ENCODE measurements around the gene LCN1.

LCN1 gene

DNA sequence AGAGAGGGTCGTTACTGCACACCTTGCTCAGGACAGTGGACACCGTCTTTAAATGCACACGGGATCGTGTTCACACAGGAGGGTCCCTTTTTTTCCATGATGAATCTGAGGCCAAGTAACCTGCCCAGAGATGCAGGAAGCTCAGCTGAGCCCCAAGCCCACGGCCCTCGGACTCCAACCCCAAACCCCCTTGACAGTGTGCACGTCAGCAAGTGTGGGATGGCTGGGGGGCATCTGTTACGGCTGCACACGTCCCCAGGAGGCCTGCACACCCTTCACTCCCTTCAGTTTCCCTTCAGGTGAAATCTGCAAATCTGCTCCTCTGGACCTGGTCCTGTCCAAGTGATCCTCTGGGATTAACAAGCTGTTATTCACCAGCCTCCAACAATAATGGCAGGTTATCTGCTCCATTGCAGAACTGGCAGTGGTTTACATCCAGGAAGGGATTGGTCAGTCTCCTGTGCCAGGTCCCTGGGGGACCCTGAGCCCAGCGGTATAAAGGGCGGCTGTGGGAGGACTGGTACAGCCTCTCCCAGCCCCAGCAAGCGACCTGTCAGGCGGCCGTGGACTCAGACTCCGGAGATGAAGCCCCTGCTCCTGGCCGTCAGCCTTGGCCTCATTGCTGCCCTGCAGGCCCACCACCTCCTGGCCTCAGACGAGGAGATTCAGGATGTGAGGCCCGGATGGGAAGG is at the start of gene LCN1:
Gene LCN1 (plus strand): TSS at position 525 of the 692 bp plus-strand sequence. CDS start 58 bp downstream, at position 583.
- ATAC-seq (no peak), DNase-seq (ENCODE audit: low spot score in 2 of 2) (no peak)
- no peaks in the 10 kb centered on the region for H3K36me3 Mint-ChIP-seq
- no peaks in the 10 kb centered on the region for H3K4me1 Mint-ChIP-seq
- no peaks in the 10 kb centered on the region for H3K9me3 Mint-ChIP-seq
- no peak within 1 kb of the TSS for H3K4me3 Mint-ChIP-seq
- peak within 1 kb of the TSS; percentile 48 for H3K27ac Mint-ChIP-seq

DNA sequence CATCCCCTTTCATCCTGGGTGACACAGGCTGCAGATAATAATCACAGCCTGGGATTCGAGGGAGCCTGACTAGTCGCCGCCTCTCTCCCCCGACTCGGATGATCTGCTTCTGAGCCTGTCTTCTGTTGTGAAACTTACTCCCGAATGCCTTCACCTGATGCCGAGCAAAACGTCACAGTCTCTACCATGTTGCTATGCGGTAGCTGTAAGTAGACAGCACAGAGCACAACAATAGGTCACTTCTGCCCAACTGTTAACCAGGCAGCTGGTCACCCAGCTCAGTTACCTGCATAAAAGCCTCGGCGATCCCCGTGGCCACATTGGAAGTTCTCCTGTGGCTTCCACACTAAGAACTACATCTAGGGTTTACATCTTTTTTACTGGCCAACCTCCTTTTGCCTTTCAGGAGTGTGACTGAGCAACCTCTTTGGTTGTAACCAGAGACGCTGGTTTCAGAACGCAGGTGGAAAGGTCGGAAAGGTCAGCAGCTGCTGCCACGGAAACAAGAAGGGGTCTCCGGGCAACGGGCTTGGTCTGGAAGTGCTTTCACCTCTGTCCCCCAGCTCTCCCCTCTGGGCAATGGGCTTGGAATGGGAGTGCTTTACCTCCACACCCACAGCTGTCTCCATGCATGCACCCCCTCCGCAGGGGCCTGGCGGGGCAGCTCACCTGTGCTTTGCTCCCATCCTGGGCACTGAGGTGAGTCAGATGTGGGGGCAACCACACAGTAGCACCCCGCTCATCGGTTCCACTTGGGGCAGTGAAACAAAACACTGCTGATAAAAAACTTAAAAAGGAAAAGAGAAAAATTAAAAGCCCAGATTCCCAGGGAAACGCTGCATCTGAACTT is 49.2 kb upstream of the LCN1 start:
- no peak for ATAC-seq
- no peaks in the 10 kb centered on the region for H3K9me3 Mint-ChIP-seq
- H3K36me3 Mint-ChIP-seq = no peaks in the 10 kb centered on the region
- no peak overlapping the region for H3K4me3 Mint-ChIP-seq
- DNase-seq (ENCODE audit: low spot score in 2 of 2) = no peak
- no peak overlapping the region for H3K27ac Mint-ChIP-seq
- peaks cover 20% of the 10 kb centered on the region for H3K4me1 Mint-ChIP-seq

DNA sequence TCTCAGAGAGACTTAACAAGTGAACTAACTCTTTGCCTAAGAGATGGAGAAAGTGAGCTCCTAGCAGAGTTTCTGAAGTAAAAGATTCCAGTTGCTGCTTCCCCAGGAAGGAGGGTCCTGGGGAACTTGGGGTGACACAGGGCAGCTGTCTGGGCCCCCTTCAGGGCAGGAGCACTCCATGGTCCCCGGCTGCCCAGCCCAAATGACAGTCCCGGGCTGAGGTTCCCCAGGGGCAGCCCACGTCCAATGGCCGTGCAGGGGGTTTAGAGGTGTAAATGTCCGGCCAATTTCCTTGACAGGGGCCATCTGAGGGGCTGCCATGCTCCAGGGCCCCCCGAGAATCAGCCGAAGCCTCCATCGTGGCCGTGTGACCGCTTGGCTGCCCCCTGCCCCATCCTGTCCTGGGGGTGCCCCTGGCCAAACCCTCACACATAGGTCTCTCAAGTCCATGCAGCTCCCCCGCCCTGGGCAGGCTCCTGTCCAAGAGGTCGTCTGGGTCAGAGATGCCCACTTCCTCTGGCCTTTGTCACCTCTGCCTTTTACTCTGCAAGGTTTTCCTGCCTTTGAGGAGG is 47.2 kb upstream of the LCN1 start:
- Mint-ChIP-seq H3K27ac (no peak overlapping the region), H3K4me3 (no peak overlapping the region), H3K9me3 (no peaks in the 10 kb centered on the region), H3K36me3 (no peaks in the 10 kb centered on the region), H3K4me1 (peaks cover 20% of the 10 kb centered on the region)
- ATAC-seq (no peak), DNase-seq (ENCODE audit: low spot score in 2 of 2) (no peak)

GRCh38 chr9:135474915-135475314 is 46.3 kb upstream of the LCN1 start:
- ATAC-seq (peak; percentile 68), DNase-seq (ENCODE audit: low spot score in 2 of 2) (no peak)
- H3K4me3 Mint-ChIP-seq = no peak overlapping the region
- H3K36me3 Mint-ChIP-seq = no peaks in the 10 kb centered on the region
- no peak overlapping the region for H3K27ac Mint-ChIP-seq
- no peaks in the 10 kb centered on the region for H3K9me3 Mint-ChIP-seq
- H3K4me1 Mint-ChIP-seq = peaks cover 14% of the 10 kb centered on the region

- DNase-seq (ENCODE audit: low spot score in 2 of 2) (no peak), ATAC-seq (no peak)
- no peaks in the 10 kb centered on the region for H3K36me3 Mint-ChIP-seq
- no peak overlapping the region for H3K4me3 Mint-ChIP-seq
- H3K27ac Mint-ChIP-seq = no peak overlapping the region
- peaks cover 5% of the 10 kb centered on the region for H3K4me1 Mint-ChIP-seq
- no peaks in the 10 kb centered on the region for H3K9me3 Mint-ChIP-seq
Observed at GRCh38 chr9:135476561-135477355, 44.5 kb upstream of the LCN1 start.

DNA sequence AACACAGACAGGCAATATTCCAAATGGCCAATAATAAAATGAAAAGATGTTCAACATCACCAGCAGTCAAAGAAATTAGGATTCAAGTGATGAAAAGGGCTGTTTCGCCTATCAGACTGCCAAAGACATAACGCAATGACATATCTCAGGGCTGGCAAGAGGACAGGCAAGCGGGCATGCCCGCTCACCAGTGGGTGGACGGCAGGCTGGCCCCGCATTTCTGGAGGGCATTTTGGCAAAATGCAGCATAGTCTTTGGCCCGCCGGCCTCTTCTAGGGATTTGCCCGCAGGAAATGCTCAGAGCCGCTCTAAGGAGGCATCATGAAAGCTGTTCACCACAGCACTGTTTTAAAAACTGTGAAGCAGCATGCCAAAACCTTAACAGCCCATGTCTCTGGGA is 43.0 kb upstream of the LCN1 start:
- ATAC-seq (no peak), DNase-seq (ENCODE audit: low spot score in 2 of 2) (no peak)
- Mint-ChIP-seq H3K9me3 (no peaks in the 10 kb centered on the region), H3K4me1 (peaks cover 5% of the 10 kb centered on the region), H3K27ac (no peak overlapping the region), H3K36me3 (no peaks in the 10 kb centered on the region), H3K4me3 (peak overlapping the region; percentile 81)

- Mint-ChIP-seq H3K9me3 (no peaks in the 10 kb centered on the region), H3K27ac (peak overlapping the region; percentile 79), H3K4me3 (peak overlapping the region; percentile 81), H3K4me1 (peaks cover 5% of the 10 kb centered on the region), H3K36me3 (no peaks in the 10 kb centered on the region)
- ATAC-seq (no peak), DNase-seq (ENCODE audit: low spot score in 2 of 2) (no peak)
Observed at GRCh38 chr9:135478829-135479468, 42.3 kb upstream of the LCN1 start.

DNA sequence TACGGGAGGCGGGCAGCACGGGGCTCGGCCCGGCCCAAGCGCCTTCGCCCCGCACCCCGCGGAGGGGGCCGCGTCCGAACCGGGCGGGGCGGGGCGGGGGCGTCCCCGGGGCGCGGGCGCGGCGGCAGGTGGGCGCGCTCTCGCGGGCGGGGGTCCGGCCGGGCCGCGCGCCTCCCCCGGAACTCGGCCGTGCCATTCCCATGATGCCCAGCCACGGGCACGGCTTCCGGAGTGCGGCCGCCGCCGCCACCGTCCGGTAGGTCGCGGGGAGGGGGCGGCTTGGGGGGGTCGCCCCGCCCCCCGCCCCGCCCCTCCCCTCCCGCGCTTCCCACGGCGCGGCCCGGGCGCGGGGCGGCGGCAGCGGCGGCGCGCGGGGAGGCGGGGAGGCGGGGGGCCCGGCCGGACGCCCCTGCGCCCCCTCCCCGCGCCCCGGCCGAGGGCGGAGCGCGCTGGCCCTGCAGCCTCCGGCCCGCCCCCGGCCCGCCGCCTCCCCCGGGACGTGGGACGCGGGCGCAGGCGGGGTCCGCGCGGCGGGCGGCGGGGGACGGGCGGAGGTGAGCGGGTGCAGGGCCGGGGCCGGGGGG is 41.7 kb upstream of the LCN1 start, which contains the start of gene PPP1R26:
Gene PPP1R26 (plus strand): TSS at position 314 of the 584 bp plus-strand sequence. CDS start 4,729 bp downstream, outside the sequence.
- peak within 1 kb of the TSS; percentile 79 for H3K27ac Mint-ChIP-seq
- DNase-seq (ENCODE audit: low spot score in 2 of 2) (no peak), ATAC-seq (no peak)
- no peaks in the 10 kb centered on the region for H3K9me3 Mint-ChIP-seq
- peak within 1 kb of the TSS; percentile 81 for H3K4me3 Mint-ChIP-seq
- H3K36me3 Mint-ChIP-seq = no peaks in the 10 kb centered on the region
- H3K4me1 Mint-ChIP-seq = peaks cover 5% of the 10 kb centered on the region

GRCh38 chr9:135480071-135480939 is 40.9 kb upstream of the LCN1 start:
- peaks cover 5% of the 10 kb centered on the region for H3K4me1 Mint-ChIP-seq
- H3K36me3 Mint-ChIP-seq = peaks cover 6% of the 10 kb centered on the region
- H3K9me3 Mint-ChIP-seq = no peaks in the 10 kb centered on the region
- H3K27ac Mint-ChIP-seq = no peak overlapping the region
- peak overlapping the region; percentile 50 for H3K4me3 Mint-ChIP-seq
- ATAC-seq = peak; percentile 50
- DNase-seq (ENCODE audit: low spot score in 2 of 2) = no peak

DNA sequence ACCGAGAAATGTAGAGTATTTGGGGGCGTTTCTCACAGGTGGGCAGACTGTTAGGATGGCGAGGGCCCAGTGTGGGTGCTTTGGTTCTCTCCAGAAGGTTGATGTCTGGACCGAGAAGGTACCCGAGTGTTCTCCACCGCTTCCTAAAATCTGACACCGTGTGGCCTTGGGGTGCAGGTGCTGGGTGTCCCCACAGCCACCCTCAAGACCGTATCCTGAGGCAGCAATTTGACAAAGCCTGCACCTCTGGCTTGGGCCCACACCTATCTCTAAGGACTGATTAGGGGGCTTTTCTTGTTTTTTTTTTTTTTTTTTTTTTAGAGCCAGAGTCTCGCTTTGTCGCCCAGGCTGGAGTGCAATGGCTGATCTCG is 40.3 kb upstream of the LCN1 start:
- Mint-ChIP-seq H3K4me1 (peaks cover 5% of the 10 kb centered on the region), H3K9me3 (no peaks in the 10 kb centered on the region), H3K36me3 (peaks cover 8% of the 10 kb centered on the region), H3K27ac (no peak overlapping the region), H3K4me3 (peak overlapping the region; percentile 50)
- DNase-seq (ENCODE audit: low spot score in 2 of 2) = no peak
- no peak for ATAC-seq

DNA sequence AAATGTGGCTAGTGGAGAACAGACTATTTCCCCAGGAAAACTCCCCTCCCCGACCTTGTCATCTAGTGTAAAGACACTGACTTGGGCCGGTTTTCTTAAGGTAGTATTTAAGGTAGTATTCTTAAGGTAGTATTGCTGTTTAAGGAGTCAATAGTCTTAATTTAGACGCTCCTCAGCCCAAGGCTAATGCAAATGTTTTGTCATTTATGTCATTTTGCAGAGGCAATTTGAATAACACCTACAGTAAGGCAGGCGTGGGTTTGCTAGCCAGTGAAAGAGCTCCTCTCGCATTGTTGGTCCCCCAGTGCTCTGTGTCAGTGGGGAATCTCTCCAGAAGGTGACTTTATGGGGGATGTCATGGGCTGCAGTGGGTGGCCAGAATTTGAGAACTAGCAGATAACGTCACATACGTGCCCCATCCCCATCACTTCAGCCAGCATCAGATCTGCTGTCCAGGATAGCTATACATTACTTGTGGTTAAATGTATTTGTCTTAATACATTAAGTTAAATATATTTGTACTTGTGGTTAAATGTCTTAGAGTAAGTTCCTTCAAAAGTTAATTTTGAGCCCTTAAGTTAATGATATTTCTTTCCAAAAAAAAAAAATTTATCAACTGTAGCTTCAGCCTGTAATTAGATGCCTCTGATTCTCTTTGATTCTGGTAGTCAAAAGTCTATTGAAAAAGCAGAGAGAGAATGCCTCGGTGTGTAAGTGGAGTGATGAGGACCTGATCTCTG is 39.1 kb upstream of the LCN1 start:
- H3K4me1 Mint-ChIP-seq = peaks cover 5% of the 10 kb centered on the region
- no peak for DNase-seq (ENCODE audit: low spot score in 2 of 2)
- ATAC-seq = no peak
- peaks cover 17% of the 10 kb centered on the region for H3K36me3 Mint-ChIP-seq
- H3K27ac Mint-ChIP-seq = no peak overlapping the region
- no peaks in the 10 kb centered on the region for H3K9me3 Mint-ChIP-seq
- no peak overlapping the region for H3K4me3 Mint-ChIP-seq

DNA sequence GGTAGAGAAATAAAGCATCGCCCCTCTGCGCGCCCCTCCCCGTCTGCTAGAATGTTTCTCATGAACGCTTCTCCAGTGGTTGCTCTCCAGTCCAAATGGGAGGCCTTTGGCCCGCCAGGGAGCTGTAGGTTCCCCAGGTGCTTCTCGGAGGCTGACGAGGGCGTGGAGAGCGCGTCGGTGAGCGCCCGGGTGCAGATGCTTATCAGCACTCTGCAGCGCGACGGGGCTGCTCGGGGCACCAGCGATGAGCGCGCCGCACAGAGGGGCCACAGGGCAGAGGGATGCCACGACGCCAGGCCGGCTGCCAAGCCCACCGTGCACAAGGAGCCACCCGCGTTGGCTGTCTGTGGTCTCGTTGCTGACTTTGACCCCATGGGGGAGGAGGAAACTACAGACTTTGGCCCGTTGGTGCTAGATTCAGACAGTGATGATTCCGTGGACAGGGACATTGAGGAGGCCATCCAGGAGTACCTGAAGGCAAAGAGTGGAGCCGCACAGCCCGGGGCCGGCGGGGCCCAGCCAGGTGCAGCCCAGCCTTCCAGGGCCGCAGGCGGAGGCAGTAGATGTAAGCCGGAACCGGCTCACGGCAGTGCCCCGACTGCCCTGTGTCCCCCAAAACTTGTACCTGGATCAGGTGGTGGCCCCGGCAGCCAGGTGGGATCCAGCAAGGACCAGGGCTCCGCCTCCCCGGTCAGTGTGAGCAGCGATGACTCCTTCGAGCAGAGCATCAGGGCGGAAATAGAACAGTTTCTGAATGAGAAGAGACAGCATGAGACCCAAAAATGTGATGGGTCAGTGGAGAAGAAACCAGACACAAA is 36.6 kb upstream of the LCN1 start:
- Mint-ChIP-seq H3K27ac (no peak overlapping the region), H3K9me3 (no peaks in the 10 kb centered on the region), H3K36me3 (peaks cover 17% of the 10 kb centered on the region), H3K4me1 (no peaks in the 10 kb centered on the region), H3K4me3 (no peak overlapping the region)
- ATAC-seq (no peak), DNase-seq (ENCODE audit: low spot score in 2 of 2) (no peak)
